Left lung (tissue), 14 donors: ENCODE data around the gene SIGLEC14. TPM values are rescaled to one million over a fixed set of nuclear protein-coding genes. Genes with fewer than 3 reads are reported as not detected.
"Not testable (repeated sequence)": the region's sequence is repeated elsewhere in the genome, so short reads cannot be mapped to it uniquely, and the experiment has no call there.

Experiments
- ATAC-seq: fragments of 200-7000 bp; cut with Tn5 transposase; one replicate; pipeline ENCODE4 v1.9.1; 2020; ENCODE audit warnings: moderate library complexity
- DNase-seq, 4 donors: peaks; one replicate each; pipeline ENCODE4 v3.0.0-alpha.2; 2013 to 2020
- H3K27ac ChIP-seq, 2 donors: fragments of 200-600 bp; sonication (generic) in 1 of 2; one replicate each; pipeline versions ENCODE4 v1.5.0 to v1.8.0; 2020 to 2021
- H3K27me3 ChIP-seq, 2 donors: fragments of 200-600 bp; sonication (generic) in 1 of 2; one replicate each; pipeline versions ENCODE4 v1.5.0 to v1.8.0; 2020 to 2021
- H3K36me3 ChIP-seq, 2 donors: fragments of 200-600 bp; sonication (generic) in 1 of 2; one replicate each; pipeline versions ENCODE4 v1.5.0 to v1.8.0; 2020 to 2021
- H3K4me1 ChIP-seq, 2 donors: fragments of 200-600 bp; one replicate each; pipeline ENCODE4 v1.8.0; 2021
- H3K4me3 ChIP-seq, 2 donors: fragments of 200-600 bp; sonication (generic) in 1 of 2; one replicate each; pipeline versions ENCODE4 v1.5.0 to v1.8.0; 2020 to 2021; ENCODE audit warnings: mild to moderate bottlenecking in 1 of 2
- H3K9me3 ChIP-seq, 2 donors: fragments of 200-600 bp; sonication (generic) in 1 of 2; one replicate each; pipeline versions ENCODE4 v1.5.0 to v1.8.0; 2020 to 2021
- CTCF ChIP-seq, 2 donors: fragments of 200-600 bp; sonication (generic) in 1 of 2; IDR thresholded peaks; one replicate each; pipeline versions ENCODE4 v1.5.0 to v1.8.0; 2021; ENCODE audit warnings: antibody characterized with exemption in 2 of 2
- intact Hi-C, 2 donors: fragments of 100-400 bp; cut with DNase I; formaldehyde crosslinking; loops; one replicate each; pipeline versions ENCODE4 v1.11.2 to v1.14.2; 2022
- long read RNA-seq, 12 donors: library from polyadenylated mRNA in 2 of 12; unstranded in 2 of 12; transcript quantifications; one replicate each; pipeline ENCODE4 v2.0.0 and lab custom pipeline, GENCODE V29; 2019 to 2026
- polyA plus RNA-seq, 6 donors: library from polyadenylated mRNA; unstranded; fragments of 120-200 nt; gene quantifications; one replicate each; pipeline ENCODE4 v1.2.1, GENCODE V29; 2013; ENCODE audit not compliant: insufficient read length in 6 of 6
- total RNA-seq, 2 donors: library from RNA; stranded (reverse); fragmentation: NEBNext Ultra II Directional; extraction: Animal tissue kit (Norgen Biotek cat#: 25700); gene quantifications; one replicate each; pipeline ENCODE4 v1.2.1, GENCODE V29; 2021
- donor health status: DM: no; HTN: yes; CAD: no.
- donor health status: DM: no; HTN: no; CAD: no.

The SIGLEC14 gene
- total RNA-seq, result 10 to 100 TPM; 13.4 to 59.9 TPM
- polyA plus RNA-seq, result 1 to 10 TPM in 4 of 6 donors, under 1 TPM in 2; 0.50 to 2.3 (median 1.7) TPM
- long read RNA-seq, donor 1, result 0 reads
- long read RNA-seq, donor 2, result 0 reads
- long read RNA-seq, donor 3, result 0 reads
- long read RNA-seq, donor 4, partial matches to known transcripts, result 0 of 1 reads
- long read RNA-seq, donor 4, other reads (novel, unspliced or antisense), result 1 of 1 reads
- long read RNA-seq, donor 5, result 0 reads
- long read RNA-seq, donor 6, result 0 reads
- long read RNA-seq, donor 7, result 0 reads
- long read RNA-seq, donor 8, result 0 reads
- long read RNA-seq, donor 9, result 0 reads
- long read RNA-seq, donor 10, partial matches to known transcripts, result 0 of 2 reads
- long read RNA-seq, donor 10, other reads (novel, unspliced or antisense), result 2 of 2 reads
- long read RNA-seq, donor 11, result 0 reads
- long read RNA-seq, donor 12, result 0 reads

GRCh38 chr19:51646730-51647129 is at the start of gene SIGLEC14:
TSS of gene SIGLEC14 (minus strand) at chr19:51646825. CDS start at chr19:51646759, 66 bp downstream.
- DNase-seq (peak in 1 of 4 donors; percentile 42), ATAC-seq (peak; percentile 54)
- Histone ChIP-seq H3K36me3 (peaks cover 0 to 16% of the 10 kb centered on the region in 2 donors), H3K27me3 (peaks cover 0 to 32% of the 10 kb centered on the region in 2 donors), H3K27ac (peak within 1 kb of the TSS in 1 of 2 donors; percentile 73), H3K4me3 (peak within 1 kb of the TSS in 1 of 2 donors; percentile 48), H3K4me1 (peaks cover 0 to 65% of the 10 kb centered on the region in 2 donors)
- H3K9me3 ChIP-seq, intact Hi-C loops: not testable (repeated sequence)

- H3K27ac ChIP-seq, result no peak overlapping the region
- TF ChIP-seq CTCF (IDR thresholded peaks at IDR 0.05), result no peak
- intact Hi-C loops, result no loop called here
- H3K9me3 ChIP-seq, result no peaks in the 10 kb centered on the region
- ATAC-seq (no peak), DNase-seq (no peak)
- H3K4me3 ChIP-seq, result no peak overlapping the region
- peaks cover 5 to 25% of the 10 kb centered on the region in 2 donors for H3K4me1 ChIP-seq
- peaks cover 0 to 69% of the 10 kb centered on the region in 2 donors for H3K36me3 ChIP-seq
- H3K27me3 ChIP-seq, result peaks cover 0 to 4% of the 10 kb centered on the region in 2 donors
Observed at GRCh38 chr19:51695702-51696315, 49.2 kb upstream of the SIGLEC14 start.

DNA sequence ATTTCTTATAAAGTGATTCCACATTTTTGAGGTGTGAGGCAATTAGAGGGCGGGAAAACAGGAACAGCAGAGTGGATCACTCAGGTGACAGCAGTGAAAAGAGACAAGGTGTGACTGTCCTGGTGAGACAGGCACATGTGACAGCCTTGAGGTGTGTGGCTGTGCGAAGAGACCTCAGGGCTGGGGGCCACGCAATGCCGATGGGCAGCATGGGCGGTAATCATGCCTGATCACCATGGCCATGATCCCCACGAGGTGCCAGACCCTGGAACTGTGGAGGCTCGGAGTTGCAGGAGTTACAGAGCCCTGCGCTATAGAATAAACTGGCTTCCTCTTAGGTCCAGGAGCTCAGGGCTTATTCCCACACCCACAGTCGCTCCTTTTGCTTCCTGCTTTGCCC is 48.5 kb upstream of the SIGLEC14 start:
- H3K9me3 ChIP-seq, result no peaks in the 10 kb centered on the region
- H3K4me1 ChIP-seq, result peaks cover 5 to 32% of the 10 kb centered on the region in 2 donors
- TF ChIP-seq CTCF (IDR thresholded peaks at IDR 0.05), result no peak
- peaks cover 0 to 69% of the 10 kb centered on the region in 2 donors for H3K36me3 ChIP-seq
- ATAC-seq, result no peak
- peaks cover 0 to 11% of the 10 kb centered on the region in 2 donors for H3K27me3 ChIP-seq
- H3K27ac ChIP-seq, result no peak overlapping the region
- DNase-seq, result no peak
- no peak overlapping the region for H3K4me3 ChIP-seq
- intact Hi-C loops, result no loop called here

DNA sequence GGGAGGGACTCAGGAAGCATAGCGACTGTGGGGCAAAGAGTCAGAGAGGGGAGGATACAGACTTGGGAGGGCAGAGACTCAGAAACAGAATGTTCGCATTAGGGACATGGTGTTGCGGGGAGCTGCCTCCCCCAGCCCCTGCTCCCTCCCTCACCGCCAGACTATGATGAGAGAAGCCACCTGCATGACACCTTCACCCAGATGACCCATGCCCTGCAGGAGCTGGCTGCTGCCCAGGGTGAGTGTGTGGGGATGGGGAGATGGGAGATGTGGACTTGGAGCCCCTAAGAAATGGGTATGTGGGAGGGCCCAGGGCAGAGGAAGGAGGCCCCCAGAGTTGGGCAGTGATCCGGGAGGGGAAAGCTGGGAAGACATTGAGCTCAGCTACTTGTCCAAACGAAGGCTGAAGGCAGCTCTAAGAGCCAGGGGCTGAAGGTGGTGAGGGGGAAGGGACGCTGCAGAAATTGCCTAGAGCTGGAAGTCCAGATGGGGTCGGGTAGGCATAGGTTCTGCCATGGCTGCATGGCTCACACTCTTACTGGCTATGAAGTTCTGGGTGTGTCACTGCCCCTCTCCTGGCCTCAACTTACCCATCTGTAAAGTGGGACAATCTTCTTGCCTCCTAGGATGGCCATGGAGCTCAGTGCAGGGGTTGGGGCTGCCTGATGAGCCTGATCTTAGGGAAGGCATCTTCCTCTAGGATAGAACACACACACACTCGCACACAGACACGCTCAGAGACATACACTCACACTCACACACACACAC is 47.9 kb upstream of the SIGLEC14 start:
- H3K9me3 ChIP-seq, result no peaks in the 10 kb centered on the region
- peaks cover 5 to 32% of the 10 kb centered on the region in 2 donors for H3K4me1 ChIP-seq
- H3K4me3 ChIP-seq, result no peak overlapping the region
- no peak for TF ChIP-seq CTCF (IDR thresholded peaks at IDR 0.05)
- no peak overlapping the region for H3K27ac ChIP-seq
- ATAC-seq (no peak), DNase-seq (no peak)
- peaks cover 0 to 67% of the 10 kb centered on the region in 2 donors for H3K36me3 ChIP-seq
- intact Hi-C loops, result no loop called here
- peaks cover 0 to 17% of the 10 kb centered on the region in 2 donors for H3K27me3 ChIP-seq

- intact Hi-C loops, result no loop called here
- H3K27ac ChIP-seq, result no peak overlapping the region
Observed at GRCh38 chr19:51693819-51694218, 47.2 kb upstream of the SIGLEC14 start.

More at GRCh38 chr19:51693819-51694218, 47.2 kb upstream of the SIGLEC14 start:
- no peak for TF ChIP-seq CTCF (IDR thresholded peaks at IDR 0.05)
- Histone ChIP-seq H3K9me3 (no peaks in the 10 kb centered on the region), H3K4me3 (no peak overlapping the region), H3K4me1 (peaks cover 5 to 32% of the 10 kb centered on the region in 2 donors), H3K27me3 (peaks cover 0 to 24% of the 10 kb centered on the region in 2 donors), H3K36me3 (peaks cover 0 to 62% of the 10 kb centered on the region in 2 donors)
- no peak for ATAC-seq
- no peak for DNase-seq
